Neuronal stem cell (in vitro differentiated cells): Measurements from ENCODE around the gene PHF3.

Experiments used
- DNase-seq: peaks from one replicate; pipeline ENCODE4 v3.0.0-alpha.2; 2013; ENCODE audit warnings: low spot score
- H2AFZ ChIP-seq: one replicate; pipeline ENCODE4 v1.6.1; 2013; ENCODE audit warnings: mild to moderate bottlenecking, low read length, inconsistent platforms
- H2AK5ac ChIP-seq: 2 replicates; pipeline ENCODE4 v1.6.1; 2013; ENCODE audit warnings: low read depth, mild to moderate bottlenecking, inconsistent platforms, low read length, moderate library complexity, mixed read lengths
- H2BK120ac ChIP-seq: 2 replicates; pipeline ENCODE4 v1.6.1; 2013; ENCODE audit warnings: low read depth, mild to moderate bottlenecking, inconsistent platforms, low read length, moderate library complexity, mixed read lengths
- H2BK12ac ChIP-seq: one replicate; pipeline ENCODE4 v1.6.1; 2013; ENCODE audit warnings: low read length, inconsistent platforms
- H2BK15ac ChIP-seq: 2 replicates; pipeline ENCODE4 v1.6.1; 2013; ENCODE audit warnings: mild to moderate bottlenecking, low read length, inconsistent platforms, mixed read lengths
- H2BK5ac ChIP-seq: one replicate; pipeline ENCODE4 v1.6.1; 2013; ENCODE audit warnings: inconsistent platforms, mild to moderate bottlenecking, low read length, moderate library complexity
- H3K14ac ChIP-seq: one replicate; pipeline ENCODE4 v1.6.1; 2013; ENCODE audit warnings: low read length, inconsistent platforms
- H3K18ac ChIP-seq: 2 replicates; pipeline ENCODE4 v1.6.1; 2013; ENCODE audit warnings: low read length, inconsistent platforms
- H3K23ac ChIP-seq: 2 replicates; pipeline ENCODE4 v1.6.1; 2013; ENCODE audit warnings: low read depth, mild to moderate bottlenecking, mixed read lengths, low read length, inconsistent platforms; ENCODE audit not compliant: poor library complexity
- H3K27ac ChIP-seq: replicated peaks from 3 replicates; pipeline ENCODE4 v1.5.1; 2013; ENCODE audit warnings: low read length, inconsistent platforms
- H3K27me3 ChIP-seq, 3 experiments: 2 replicates each; pipeline ENCODE4 v1.6.1; 2013; ENCODE audit warnings: low read length in 3 of 3, mild to moderate bottlenecking in 2 of 3, inconsistent platforms in 1 of 3, low read depth in 1 of 3, mixed read lengths in 1 of 3, moderate library complexity in 1 of 3; ENCODE audit not compliant: control insufficient read depth in 3 of 3, insufficient read depth in 3 of 3
- H3K36me3 ChIP-seq, 2 donors: replicated peaks in 1 of 2; 2 replicates each; pipeline ENCODE4 v1.6.1; 2013; ENCODE audit warnings: low read length in 2 of 2; ENCODE audit not compliant: control insufficient read depth in 2 of 2, insufficient read depth in 2 of 2
- H3K4ac ChIP-seq: 2 replicates; pipeline ENCODE4 v1.6.1; 2013; ENCODE audit warnings: inconsistent platforms, mild to moderate bottlenecking, low read length, moderate library complexity
- H3K4me1 ChIP-seq, 2 donors: 1 replicate in 1 of 2; 2 replicates in 1 of 2; pipeline ENCODE4 v1.6.1; 2013; ENCODE audit warnings: low read length in 2 of 2, low read depth in 1 of 2; ENCODE audit not compliant: control insufficient read depth in 2 of 2, insufficient read depth in 1 of 2
- H3K4me2 ChIP-seq: one replicate; pipeline ENCODE4 v1.6.1; 2013; ENCODE audit warnings: mild to moderate bottlenecking, low read length, inconsistent platforms; ENCODE audit not compliant: insufficient read depth, poor library complexity, severe bottlenecking
- H3K4me3 ChIP-seq, 2 donors: 2 replicates each; pipeline ENCODE4 v1.5.1; 2013; ENCODE audit warnings: low read length in 2 of 2, mild to moderate bottlenecking in 2 of 2, inconsistent platforms in 1 of 2, moderate library complexity in 1 of 2
- H3K79me1 ChIP-seq: one replicate; pipeline ENCODE4 v1.6.1; 2013; ENCODE audit warnings: low read depth, mild to moderate bottlenecking, inconsistent platforms, low read length, moderate library complexity
- H3K9ac ChIP-seq: one replicate; pipeline ENCODE4 v1.6.1; 2013; ENCODE audit warnings: mild to moderate bottlenecking, low read depth, low read length, inconsistent platforms; ENCODE audit not compliant: poor library complexity
- H3K9me3 ChIP-seq, 2 donors: replicated peaks in 1 of 2; 2 replicates each; pipeline versions ENCODE3 to v1.6.1; 2013; ENCODE audit warnings: low read length in 2 of 2, mild to moderate bottlenecking in 2 of 2, inconsistent platforms in 1 of 2, low read depth in 1 of 2, mixed read lengths in 1 of 2, moderate library complexity in 1 of 2; ENCODE audit not compliant: control insufficient read depth in 2 of 2, insufficient read depth in 1 of 2
- H4K8ac ChIP-seq: one replicate; pipeline ENCODE4 v1.6.1; 2013; ENCODE audit warnings: low read depth, mild to moderate bottlenecking, inconsistent platforms, low read length, moderate library complexity
- H4K91ac ChIP-seq: one replicate; pipeline ENCODE4 v1.6.1; 2013; ENCODE audit warnings: low read length, low read depth, mild to moderate bottlenecking, inconsistent platforms; ENCODE audit not compliant: poor library complexity
- WGBS, 2 donors: extraction: QIAGEN DNeasy Blood & Tissue Kit; methylation state at CpG; one replicate each; pipeline ENCODE4 v1.1.7; 2013; ENCODE audit warnings: missing lambda C conversion rate in 2 of 2, mixed read lengths in 1 of 2; ENCODE audit not compliant: insufficient read length in 2 of 2, insufficient replicate concordance in 1 of 2; ENCODE audit errors: extremely low coverage in 2 of 2; 5-methylcytosine and 5-hydroxymethylcytosine counted together

Gene PHF3

DNA sequence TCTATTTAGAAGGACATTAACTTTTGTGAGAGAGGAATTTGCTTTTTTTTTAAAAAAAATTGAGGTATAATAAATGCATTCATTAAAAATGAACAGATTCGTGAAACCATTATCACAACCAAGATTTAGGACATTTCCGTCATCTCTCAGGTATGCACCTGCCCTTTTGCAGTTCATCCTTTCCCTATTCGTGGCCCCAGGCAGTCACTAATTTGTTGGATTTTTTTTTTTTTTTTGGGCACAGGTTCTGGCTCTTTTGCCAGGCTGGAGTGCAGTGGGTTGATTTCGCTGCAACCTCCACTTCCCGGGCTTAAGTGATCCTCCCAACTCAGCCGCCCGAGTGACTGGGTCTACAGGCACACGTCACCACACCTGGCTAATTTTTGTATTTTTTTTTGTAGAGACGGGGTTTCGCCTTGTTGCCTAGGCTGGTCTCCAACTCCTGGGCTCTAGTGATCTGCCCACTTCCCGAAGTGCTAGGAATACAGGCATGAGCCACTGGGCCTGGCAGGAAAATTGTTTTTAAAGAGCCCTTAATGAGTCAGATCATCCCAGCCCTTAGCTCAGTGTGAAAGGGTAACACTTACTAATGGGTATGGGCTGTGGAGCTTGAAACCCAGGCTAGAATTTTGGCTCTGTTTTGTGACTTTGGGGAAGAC lies 9.2 kb downstream of the PHF3 start:
- Histone ChIP-seq H4K8ac (no peak overlapping the region), H4K91ac (no peak overlapping the region), H2BK15ac (no peak overlapping the region), H3K18ac (no peak overlapping the region), H3K4me2 (no peak overlapping the region), H3K9me3 (peaks cover 0 to 7% of the 10 kb centered on the region in 2 donors), H3K14ac (no peak overlapping the region), H3K79me1 (no peaks in the 10 kb centered on the region), H3K9ac (no peak overlapping the region), H2BK120ac (no peak overlapping the region), H2BK5ac (no peak overlapping the region), H2AK5ac (no peak overlapping the region), H2BK12ac (no peak overlapping the region), H3K4me3 (no peak overlapping the region), H3K23ac (no peak overlapping the region), H3K4ac (no peak overlapping the region), H3K36me3 (peaks cover 3 to 50% of the 10 kb centered on the region in 2 donors), H3K27ac (no peak overlapping the region), H3K4me1 (peaks cover 3 to 4% of the 10 kb centered on the region in 2 donors), H3K27me3 (no peaks in the 10 kb centered on the region), H2AFZ (no peak overlapping the region)
- no peak for DNase-seq
- no CpG with 5 or more reads among the region's 11 CpGs for WGBS, 2 donors

DNA sequence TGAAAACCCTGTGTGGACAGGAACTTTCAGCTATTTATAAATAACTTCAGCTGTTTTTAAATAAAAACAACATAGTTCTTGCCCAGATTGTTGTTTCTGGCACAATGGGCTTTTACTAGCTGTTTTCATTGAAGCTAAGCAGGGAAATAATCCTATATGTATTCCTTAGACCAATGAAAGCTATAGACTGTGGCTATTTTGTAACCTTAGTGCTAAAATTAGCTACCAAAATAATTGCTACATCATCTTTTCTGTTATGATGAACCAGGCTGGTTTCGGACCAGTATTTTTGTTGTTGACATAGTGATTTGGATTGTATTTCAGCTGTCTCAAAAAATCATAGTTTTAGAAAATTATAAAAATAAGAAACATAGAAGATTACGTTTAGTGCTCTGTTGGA lies 13.7 kb downstream of the PHF3 start:
- no peak overlapping the region for H2BK15ac ChIP-seq
- H3K23ac ChIP-seq: no peak overlapping the region
- H3K36me3 ChIP-seq: peaks cover 3 to 50% of the 10 kb centered on the region in 2 donors
- H3K4ac ChIP-seq: no peak overlapping the region
- H3K27ac ChIP-seq: no peak overlapping the region
- no peak for DNase-seq
- WGBS, 2 donors: no CpG with 5 or more reads among the region's 2 CpGs
- peaks cover 0 to 18% of the 10 kb centered on the region in 2 donors for H3K9me3 ChIP-seq
- H3K4me3 ChIP-seq: no peak overlapping the region
- no peak overlapping the region for H3K9ac ChIP-seq
- H3K79me1 ChIP-seq: no peaks in the 10 kb centered on the region
- H3K4me1 ChIP-seq: no peaks in the 10 kb centered on the region
- no peak overlapping the region for H2AK5ac ChIP-seq
- no peak overlapping the region for H3K18ac ChIP-seq
- no peak overlapping the region for H2BK5ac ChIP-seq
- no peak overlapping the region for H3K14ac ChIP-seq
- no peak overlapping the region for H3K4me2 ChIP-seq
- H4K91ac ChIP-seq: no peak overlapping the region
- H2BK12ac ChIP-seq: no peak overlapping the region
- no peak overlapping the region for H2AFZ ChIP-seq
- H4K8ac ChIP-seq: no peak overlapping the region
- H3K27me3 ChIP-seq: no peaks in the 10 kb centered on the region
- no peak overlapping the region for H2BK120ac ChIP-seq

DNA sequence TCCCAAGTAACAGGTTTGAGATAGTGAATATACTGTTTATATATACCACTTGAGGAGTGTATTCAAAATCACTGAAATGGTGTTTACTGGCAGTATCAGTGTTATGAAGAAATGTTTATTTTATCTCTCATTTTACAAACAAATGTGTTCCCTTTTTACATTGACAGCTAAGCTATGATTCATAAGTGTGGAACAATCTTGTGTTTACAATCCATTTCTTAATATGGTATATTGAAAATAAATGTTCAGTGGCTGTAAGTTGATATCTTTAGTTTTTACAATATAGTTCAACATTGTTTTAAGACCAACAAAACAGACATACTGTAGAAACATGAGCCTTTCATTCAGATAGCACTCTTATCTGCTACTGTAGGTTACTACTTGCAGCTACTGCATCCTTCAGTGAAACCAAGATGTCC lies 14.3 kb downstream of the PHF3 start:
- H2BK5ac ChIP-seq: no peak overlapping the region
- H4K8ac ChIP-seq: no peak overlapping the region
- no peak overlapping the region for H2BK120ac ChIP-seq
- H3K23ac ChIP-seq: no peak overlapping the region
- H3K79me1 ChIP-seq: no peaks in the 10 kb centered on the region
- no peak overlapping the region for H2AFZ ChIP-seq
- no peak overlapping the region for H4K91ac ChIP-seq
- H3K9ac ChIP-seq: no peak overlapping the region
- no peak for DNase-seq
- H2BK12ac ChIP-seq: no peak overlapping the region
- no peak overlapping the region for H3K4me3 ChIP-seq
- H3K27me3 ChIP-seq: no peaks in the 10 kb centered on the region
- H2BK15ac ChIP-seq: no peak overlapping the region
- peaks cover 0 to 22% of the 10 kb centered on the region in 2 donors for H3K9me3 ChIP-seq
- H3K36me3 ChIP-seq: peaks cover 3 to 48% of the 10 kb centered on the region in 2 donors
- no peaks in the 10 kb centered on the region for H3K4me1 ChIP-seq
- H3K4me2 ChIP-seq: no peak overlapping the region
- H3K14ac ChIP-seq: no peak overlapping the region
- no peak overlapping the region for H3K18ac ChIP-seq
- no peak overlapping the region for H3K27ac ChIP-seq
- H3K4ac ChIP-seq: no peak overlapping the region
- no peak overlapping the region for H2AK5ac ChIP-seq

DNA sequence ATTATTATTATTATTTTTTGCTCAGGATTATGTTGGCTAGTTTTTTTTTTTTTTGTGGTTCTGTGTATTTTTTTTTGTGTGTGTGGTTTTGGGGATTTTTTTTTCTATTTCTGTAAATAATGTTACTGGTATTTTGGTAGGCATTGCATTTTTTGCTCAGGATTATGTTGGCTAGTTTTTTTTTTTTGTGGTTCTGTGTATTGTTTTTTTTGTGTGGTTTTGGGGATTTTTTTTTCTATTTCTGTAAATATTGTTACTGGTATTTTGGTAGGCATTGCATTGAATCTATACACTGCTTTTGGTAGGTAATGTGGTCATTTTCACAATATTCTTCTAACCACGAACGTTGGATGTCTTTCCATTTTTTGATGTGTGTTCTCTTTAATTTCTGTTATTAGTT lies 17.4 kb downstream of the PHF3 start:
- no peak for DNase-seq
- WGBS, 2 donors: no CpG with 5 or more reads among the region's 2 CpGs
- no peak overlapping the region for H4K91ac ChIP-seq
- no peak overlapping the region for H2BK15ac ChIP-seq
- H3K9me3 ChIP-seq: peaks cover 0 to 25% of the 10 kb centered on the region in 2 donors
- no peak overlapping the region for H3K14ac ChIP-seq
- H3K27me3 ChIP-seq: no peaks in the 10 kb centered on the region
- no peak overlapping the region for H3K4me2 ChIP-seq
- no peak overlapping the region for H3K4ac ChIP-seq
- H4K8ac ChIP-seq: no peak overlapping the region
- no peak overlapping the region for H2AK5ac ChIP-seq
- H3K79me1 ChIP-seq: no peaks in the 10 kb centered on the region
- H3K18ac ChIP-seq: no peak overlapping the region
- H2BK12ac ChIP-seq: no peak overlapping the region
- H2AFZ ChIP-seq: no peak overlapping the region
- no peak overlapping the region for H3K9ac ChIP-seq
- no peak overlapping the region for H3K27ac ChIP-seq
- H3K4me1 ChIP-seq: no peaks in the 10 kb centered on the region
- H3K36me3 ChIP-seq: peaks cover 0 to 28% of the 10 kb centered on the region in 2 donors
- H2BK120ac ChIP-seq: no peak overlapping the region
- H3K23ac ChIP-seq: no peak overlapping the region
- no peak overlapping the region for H2BK5ac ChIP-seq
- H3K4me3 ChIP-seq: no peak overlapping the region
